Measurements from ENCODE around the gene SNAI1. TPM values are rescaled to one million over a fixed set of nuclear protein-coding genes. Genes with fewer than 3 reads are reported as not detected.

SNAI1 gene
- total RNA-seq, 1 donor: 1.3 TPM

- DNase-seq (ENCODE audit: low read depth): no peak
- H3K4me3 ChIP-seq (ENCODE audit: low read depth, low read length): no peak overlapping the region
- no peak for TF ChIP-seq CTCF (IDR thresholded peaks at IDR 0.05; ENCODE audit: insufficient read depth, low read depth, low read length)
Observed at GRCh38 chr20:50017160-50017559, 34.4 kb downstream of the SNAI1 start.

GRCh38 chr20:50017576-50018248 is 34.9 kb downstream of the SNAI1 start:
- no peak for DNase-seq (ENCODE audit: low read depth)
- no peak for TF ChIP-seq CTCF (IDR thresholded peaks at IDR 0.05; ENCODE audit: insufficient read depth, low read depth, low read length)
- H3K4me3 ChIP-seq (ENCODE audit: low read depth, low read length): no peak overlapping the region

GRCh38 chr20:50019466-50020256 is 36.9 kb downstream of the SNAI1 start:
- H3K4me3 ChIP-seq (ENCODE audit: low read depth, low read length): no peak overlapping the region
- TF ChIP-seq CTCF (IDR thresholded peaks at IDR 0.05; ENCODE audit: insufficient read depth, low read depth, low read length): no peak
- no peak for DNase-seq (ENCODE audit: low read depth)

GRCh38 chr20:50020288-50020687 is 37.5 kb downstream of the SNAI1 start:
- no peak for DNase-seq (ENCODE audit: low read depth)
- H3K4me3 ChIP-seq (ENCODE audit: low read depth, low read length): no peak overlapping the region
- no peak for TF ChIP-seq CTCF (IDR thresholded peaks at IDR 0.05; ENCODE audit: insufficient read depth, low read depth, low read length)

GRCh38 chr20:50022676-50023075 is 39.9 kb downstream of the SNAI1 start:
- no peak for TF ChIP-seq CTCF (IDR thresholded peaks at IDR 0.05; ENCODE audit: insufficient read depth, low read depth, low read length)
- no peak for DNase-seq (ENCODE audit: low read depth)
- no peak overlapping the region for H3K4me3 ChIP-seq (ENCODE audit: low read depth, low read length)

- H3K4me3 ChIP-seq (ENCODE audit: low read depth, low read length): no peak overlapping the region
- no peak for TF ChIP-seq CTCF (IDR thresholded peaks at IDR 0.05; ENCODE audit: insufficient read depth, low read depth, low read length)
- no peak for DNase-seq (ENCODE audit: low read depth)
Observed at GRCh38 chr20:50023116-50023805, 40.5 kb downstream of the SNAI1 start.
